HL-60 (cell line): ENCODE data around the gene ADAMTS3.

Experiments
- DNase-seq, 2 experiments: peaks; one replicate each; pipeline ENCODE4 v3.0.0-alpha.2; 2010 to 2020; ENCODE audit warnings: low read depth in 1 of 2, low spot score in 1 of 2
- H3K27ac ChIP-seq: fragments of 250-450 bp; sonication (Bioruptor Pico); replicated peaks from 2 replicates; pipeline ENCODE4 v1.5.1; 2020; ENCODE audit warnings: mild to moderate bottlenecking, moderate library complexity
- H3K27me3 ChIP-seq: fragments of 250-450 bp; sonication (Bioruptor Pico); 2 replicates; pipeline ENCODE4 v1.5.1; 2021; ENCODE audit warnings: mild to moderate bottlenecking, moderate library complexity; ENCODE audit not compliant: insufficient read depth, poor library complexity, severe bottlenecking
- H3K4me3 ChIP-seq: replicated peaks from 2 replicates; pipeline ENCODE4 v1.5.1; 2011; ENCODE audit warnings: mild to moderate bottlenecking, control low read depth, low read length; ENCODE audit not compliant: insufficient read depth
- GABPA ChIP-seq: IDR thresholded peaks from 2 replicates; pipeline ENCODE4 v1.6.1; 2012; ENCODE audit warnings: low read depth
- POLR2AphosphoS5 ChIP-seq: IDR thresholded peaks from 2 replicates; pipeline ENCODE4 v1.6.1; 2012; ENCODE audit warnings: low read depth
- SPI1 ChIP-seq: IDR thresholded peaks from 2 replicates; pipeline ENCODE4 v1.6.1; 2012; ENCODE audit warnings: low read depth, mild to moderate bottlenecking, borderline replicate concordance
- TF ChIP-seq, protein P1 (sequence below): IDR thresholded peaks from one replicate; pipeline ENCODE4 v1.5.1; 2011; ENCODE audit warnings: low read length, control low read depth, inconsistent platforms; ENCODE audit not compliant: insufficient read depth
- TF ChIP-seq, protein P2 (sequence below): IDR thresholded peaks from 2 replicates; pipeline ENCODE4 v1.6.1; 2012; ENCODE audit warnings: low read depth; ENCODE audit not compliant: insufficient replicate concordance

ADAMTS3 gene

DNA sequence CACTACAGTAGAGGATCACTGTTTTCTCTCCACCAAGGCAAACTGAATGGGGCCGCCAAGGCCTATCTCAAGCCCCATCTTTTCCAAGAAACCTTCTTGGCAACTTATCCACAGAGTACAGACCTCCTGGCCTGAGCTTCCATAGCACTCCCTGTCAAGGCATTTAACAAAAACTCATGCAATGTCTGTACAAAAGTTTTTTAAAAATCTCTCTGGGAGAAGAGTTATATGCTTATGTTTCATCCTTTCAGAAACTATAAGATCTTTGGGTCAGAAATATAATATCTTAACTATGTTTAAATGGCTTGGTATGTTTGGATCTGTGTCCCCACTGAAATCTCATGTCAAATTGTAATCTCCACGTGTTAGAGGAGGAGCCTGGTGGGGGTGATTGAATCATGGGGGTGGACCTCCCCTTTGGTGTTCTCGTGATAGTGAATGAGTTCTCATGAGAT, 13.6 kb downstream of the ADAMTS3 start:
- H3K27me3 ChIP-seq: no peaks in the 10 kb centered on the region
- TF ChIP-seq, protein P1, sequence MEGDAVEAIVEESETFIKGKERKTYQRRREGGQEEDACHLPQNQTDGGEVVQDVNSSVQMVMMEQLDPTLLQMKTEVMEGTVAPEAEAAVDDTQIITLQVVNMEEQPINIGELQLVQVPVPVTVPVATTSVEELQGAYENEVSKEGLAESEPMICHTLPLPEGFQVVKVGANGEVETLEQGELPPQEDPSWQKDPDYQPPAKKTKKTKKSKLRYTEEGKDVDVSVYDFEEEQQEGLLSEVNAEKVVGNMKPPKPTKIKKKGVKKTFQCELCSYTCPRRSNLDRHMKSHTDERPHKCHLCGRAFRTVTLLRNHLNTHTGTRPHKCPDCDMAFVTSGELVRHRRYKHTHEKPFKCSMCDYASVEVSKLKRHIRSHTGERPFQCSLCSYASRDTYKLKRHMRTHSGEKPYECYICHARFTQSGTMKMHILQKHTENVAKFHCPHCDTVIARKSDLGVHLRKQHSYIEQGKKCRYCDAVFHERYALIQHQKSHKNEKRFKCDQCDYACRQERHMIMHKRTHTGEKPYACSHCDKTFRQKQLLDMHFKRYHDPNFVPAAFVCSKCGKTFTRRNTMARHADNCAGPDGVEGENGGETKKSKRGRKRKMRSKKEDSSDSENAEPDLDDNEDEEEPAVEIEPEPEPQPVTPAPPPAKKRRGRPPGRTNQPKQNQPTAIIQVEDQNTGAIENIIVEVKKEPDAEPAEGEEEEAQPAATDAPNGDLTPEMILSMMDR: no peak
- TF ChIP-seq, protein P2, sequence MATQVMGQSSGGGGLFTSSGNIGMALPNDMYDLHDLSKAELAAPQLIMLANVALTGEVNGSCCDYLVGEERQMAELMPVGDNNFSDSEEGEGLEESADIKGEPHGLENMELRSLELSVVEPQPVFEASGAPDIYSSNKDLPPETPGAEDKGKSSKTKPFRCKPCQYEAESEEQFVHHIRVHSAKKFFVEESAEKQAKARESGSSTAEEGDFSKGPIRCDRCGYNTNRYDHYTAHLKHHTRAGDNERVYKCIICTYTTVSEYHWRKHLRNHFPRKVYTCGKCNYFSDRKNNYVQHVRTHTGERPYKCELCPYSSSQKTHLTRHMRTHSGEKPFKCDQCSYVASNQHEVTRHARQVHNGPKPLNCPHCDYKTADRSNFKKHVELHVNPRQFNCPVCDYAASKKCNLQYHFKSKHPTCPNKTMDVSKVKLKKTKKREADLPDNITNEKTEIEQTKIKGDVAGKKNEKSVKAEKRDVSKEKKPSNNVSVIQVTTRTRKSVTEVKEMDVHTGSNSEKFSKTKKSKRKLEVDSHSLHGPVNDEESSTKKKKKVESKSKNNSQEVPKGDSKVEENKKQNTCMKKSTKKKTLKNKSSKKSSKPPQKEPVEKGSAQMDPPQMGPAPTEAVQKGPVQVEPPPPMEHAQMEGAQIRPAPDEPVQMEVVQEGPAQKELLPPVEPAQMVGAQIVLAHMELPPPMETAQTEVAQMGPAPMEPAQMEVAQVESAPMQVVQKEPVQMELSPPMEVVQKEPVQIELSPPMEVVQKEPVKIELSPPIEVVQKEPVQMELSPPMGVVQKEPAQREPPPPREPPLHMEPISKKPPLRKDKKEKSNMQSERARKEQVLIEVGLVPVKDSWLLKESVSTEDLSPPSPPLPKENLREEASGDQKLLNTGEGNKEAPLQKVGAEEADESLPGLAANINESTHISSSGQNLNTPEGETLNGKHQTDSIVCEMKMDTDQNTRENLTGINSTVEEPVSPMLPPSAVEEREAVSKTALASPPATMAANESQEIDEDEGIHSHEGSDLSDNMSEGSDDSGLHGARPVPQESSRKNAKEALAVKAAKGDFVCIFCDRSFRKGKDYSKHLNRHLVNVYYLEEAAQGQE: no peak
- no peak for TF ChIP-seq GABPA
- no peak for TF ChIP-seq POLR2AphosphoS5
- no peak for TF ChIP-seq SPI1
- no peak for DNase-seq
- no peak overlapping the region for H3K4me3 ChIP-seq
- no peak overlapping the region for H3K27ac ChIP-seq

DNA sequence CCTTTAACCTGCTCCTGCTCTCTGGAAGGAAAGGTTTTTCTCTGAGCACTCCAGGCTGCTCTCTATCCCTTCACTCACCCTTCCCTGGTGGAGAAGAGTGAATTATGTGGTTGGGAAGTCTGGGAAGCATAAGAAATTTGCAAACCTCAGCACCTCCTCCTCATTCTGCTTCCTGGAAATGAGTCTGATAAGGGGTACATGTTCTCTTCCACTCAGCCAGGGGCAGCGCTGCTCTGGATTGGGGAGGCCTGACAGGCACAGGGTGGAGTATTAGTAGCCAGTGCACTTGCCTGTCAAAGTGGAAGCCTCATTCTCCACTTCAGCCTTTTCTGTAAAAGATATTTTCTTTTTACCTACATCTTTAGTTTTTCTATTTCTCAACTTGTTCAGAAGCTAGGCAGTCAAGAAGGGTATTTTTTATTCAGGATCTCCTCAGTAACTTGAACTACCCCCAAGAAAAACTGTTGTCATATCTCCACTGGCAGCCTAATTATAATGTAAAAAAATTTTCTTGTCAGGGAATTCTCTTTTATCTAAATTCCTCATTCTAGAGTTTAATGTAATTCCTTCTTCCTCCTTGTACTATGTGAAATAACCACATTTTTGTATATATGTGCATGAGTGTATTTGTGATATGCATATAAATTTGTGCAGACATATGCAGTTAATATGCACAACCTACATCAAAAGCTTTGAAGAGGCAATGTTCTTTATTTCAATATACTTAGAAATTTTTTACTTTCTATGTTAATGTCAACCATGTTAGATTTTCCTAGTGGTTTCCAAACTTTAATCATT, 15.3 kb downstream of the ADAMTS3 start:
- Histone ChIP-seq H3K27me3 (no peaks in the 10 kb centered on the region), H3K27ac (no peak overlapping the region), H3K4me3 (no peak overlapping the region)
- DNase-seq: no peak
- no peak for TF ChIP-seq POLR2AphosphoS5
- no peak for TF ChIP-seq GABPA
- no peak for TF ChIP-seq SPI1
- TF ChIP-seq, protein P2: no peak
- TF ChIP-seq, protein P1: no peak

DNA sequence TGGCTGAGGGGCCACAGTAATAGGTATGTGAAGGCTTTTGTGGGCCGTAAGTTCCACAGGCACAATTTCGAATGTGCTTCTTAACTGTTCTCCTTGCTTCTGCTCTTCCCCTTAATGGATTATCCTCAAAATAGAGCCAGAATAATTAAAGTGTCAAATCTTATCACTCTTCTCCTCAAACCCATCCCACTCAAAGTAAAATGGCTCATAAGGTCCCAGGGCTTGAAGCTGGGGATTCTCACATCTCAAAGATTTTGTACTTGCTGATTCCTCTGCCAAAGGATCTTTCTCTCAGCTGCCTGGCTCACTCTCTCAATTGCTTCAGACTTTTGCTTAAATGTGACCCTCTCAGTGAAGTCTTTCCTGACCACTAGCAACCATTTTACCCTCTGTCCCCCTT, 16.6 kb downstream of the ADAMTS3 start:
- no peak for DNase-seq
- Histone ChIP-seq H3K27me3 (peaks cover 2% of the 10 kb centered on the region), H3K4me3 (no peak overlapping the region), H3K27ac (no peak overlapping the region)
- TF ChIP-seq, protein P1: no peak
- TF ChIP-seq SPI1 (no peak), GABPA (no peak), POLR2AphosphoS5 (no peak)
- TF ChIP-seq, protein P2: no peak
